Uterus (tissue), 2 donors: Measurements from ENCODE around the gene CYP1A2.

ENCODE experiments used
- CTCF ChIP-seq, 4 experiments: fragments of 200-600 bp in 2 of 4; fragments of 450-650 bp in 2 of 4; sonication (generic) in 2 of 4; IDR thresholded peaks; one replicate each; pipeline ENCODE4 v1.5.1; 2016 to 2019; ENCODE audit warnings: antibody characterized with exemption in 4 of 4, mild to moderate bottlenecking in 2 of 4, moderate library complexity in 1 of 4
- POLR2A ChIP-seq, 2 donors: fragments of 450-650 bp; IDR thresholded peaks; one replicate each; pipeline ENCODE4 v1.6.1; 2016; ENCODE audit warnings: antibody characterized with exemption in 2 of 2, mild to moderate bottlenecking in 1 of 2, moderate library complexity in 1 of 2

- no peak for TF ChIP-seq CTCF (IDR thresholded peaks at IDR 0.05)
- no peak for TF ChIP-seq POLR2A (IDR thresholded peaks at IDR 0.05)
These were observed 13.3 kb upstream of the CYP1A2 start for GRCh38 chr15:74735305-74735704.
